ENCODE measurements around the gene NOCT.
"Not testable (repeated sequence)": the region's sequence is repeated elsewhere in the genome, so short reads cannot be mapped to it uniquely, and the experiment has no call there.

NOCT gene

GRCh38 chr4:139050446-139050845, 34.9 kb downstream of the NOCT start:
- Histone ChIP-seq H3K9ac (ENCODE audit: low read depth, low read length) (no peak overlapping the region), H3K36me3 (ENCODE audit: insufficient read depth, low read length) (peaks cover 57% of the 10 kb centered on the region), H3K27ac (ENCODE audit: low read depth, low read length) (peak overlapping the region; percentile 7; the same call in 1 of the 2 replicates)

DNA sequence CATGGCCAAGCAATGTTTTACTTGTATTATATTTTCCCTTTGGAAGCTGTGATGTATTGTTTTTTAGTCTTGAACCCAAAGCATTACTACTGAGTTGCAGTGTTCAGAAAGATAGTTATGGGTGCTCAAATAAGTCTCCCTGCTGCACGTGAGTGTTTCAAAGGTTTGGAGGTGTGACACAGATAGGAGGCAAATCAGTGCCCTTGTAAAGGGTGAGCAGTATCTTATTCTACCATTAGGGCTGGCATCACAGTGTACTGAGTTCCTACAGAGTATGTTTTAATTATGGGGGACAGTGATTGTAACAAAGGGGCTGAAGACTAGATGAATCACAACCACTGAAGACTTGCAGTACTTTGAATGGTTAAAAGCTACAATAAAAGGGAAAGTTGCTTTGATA, 38.3 kb downstream of the NOCT start:
- WGBS, result 90% methylated on average over 1 of the region's 1 CpG
- no peak overlapping the region for H3K4me3 ChIP-seq (ENCODE audit: low read length)
- H3K27ac ChIP-seq (ENCODE audit: low read depth, low read length), result no peak overlapping the region
- H3K9me3 ChIP-seq (ENCODE audit: insufficient read depth, low read depth, low read length), result no peaks in the 10 kb centered on the region
- peaks cover 8% of the 10 kb centered on the region; the same call in 1 of the 2 replicates for H3K4me1 ChIP-seq (ENCODE audit: insufficient read depth, low read length)
- peaks cover 57% of the 10 kb centered on the region for H3K36me3 ChIP-seq (ENCODE audit: insufficient read depth, low read length)
- H3K9ac ChIP-seq (ENCODE audit: low read depth, low read length), result no peak overlapping the region
- H3K27me3 ChIP-seq (ENCODE audit: insufficient read depth, low read length), result no peaks in the 10 kb centered on the region

More at GRCh38 chr4:139050446-139050845, 34.9 kb downstream of the NOCT start:
- no peaks in the 10 kb centered on the region for H3K27me3 ChIP-seq (ENCODE audit: insufficient read depth, low read length)
- H3K4me1 ChIP-seq (ENCODE audit: insufficient read depth, low read length), result peaks cover 8% of the 10 kb centered on the region; the same call in 1 of the 2 replicates
- H3K9me3 ChIP-seq (ENCODE audit: insufficient read depth, low read depth, low read length), result no peaks in the 10 kb centered on the region
- 77% methylated on average over 2 of the region's 2 CpGs for WGBS
- H3K4me3 ChIP-seq (ENCODE audit: low read length), result no peak overlapping the region

- Histone ChIP-seq H3K9ac (ENCODE audit: low read depth, low read length) (no peak overlapping the region), H3K36me3 (ENCODE audit: insufficient read depth, low read length) (peaks cover 64% of the 10 kb centered on the region), H3K9me3 (ENCODE audit: insufficient read depth, low read depth, low read length) (no peaks in the 10 kb centered on the region), H3K27ac (ENCODE audit: low read depth, low read length) (no peak overlapping the region), H3K4me3 (ENCODE audit: low read length) (no peak overlapping the region), H3K4me1 (ENCODE audit: insufficient read depth, low read length) (peaks cover 6% of the 10 kb centered on the region; the same call in 1 of the 2 replicates), H3K27me3 (ENCODE audit: insufficient read depth, low read length) (no peaks in the 10 kb centered on the region)
- 82% methylated on average over 1 of the region's 1 CpG for WGBS
Measured at GRCh38 chr4:139054791-139055505, 39.4 kb downstream of the NOCT start.

- H3K9me3 ChIP-seq (ENCODE audit: insufficient read depth, low read depth, low read length); H3K9ac ChIP-seq (ENCODE audit: low read depth, low read length); H3K27me3 ChIP-seq (ENCODE audit: insufficient read depth, low read length); H3K4me3 ChIP-seq (ENCODE audit: low read length); H3K27ac ChIP-seq (ENCODE audit: low read depth, low read length); H3K4me1 ChIP-seq (ENCODE audit: insufficient read depth, low read length): not testable (repeated sequence)
- peaks cover 83% of the 10 kb centered on the region for H3K36me3 ChIP-seq (ENCODE audit: insufficient read depth, low read length)
- WGBS, result 96% methylated on average over 4 of the region's 4 CpGs
Measured at GRCh38 chr4:139059026-139059425, 43.4 kb downstream of the NOCT start.

- WGBS, result 89% methylated on average over 2 of the region's 3 CpGs
- H3K36me3 ChIP-seq (ENCODE audit: insufficient read depth, low read length), result peaks cover 88% of the 10 kb centered on the region
Measured at GRCh38 chr4:139060591-139060990, 45.0 kb downstream of the NOCT start.

DNA sequence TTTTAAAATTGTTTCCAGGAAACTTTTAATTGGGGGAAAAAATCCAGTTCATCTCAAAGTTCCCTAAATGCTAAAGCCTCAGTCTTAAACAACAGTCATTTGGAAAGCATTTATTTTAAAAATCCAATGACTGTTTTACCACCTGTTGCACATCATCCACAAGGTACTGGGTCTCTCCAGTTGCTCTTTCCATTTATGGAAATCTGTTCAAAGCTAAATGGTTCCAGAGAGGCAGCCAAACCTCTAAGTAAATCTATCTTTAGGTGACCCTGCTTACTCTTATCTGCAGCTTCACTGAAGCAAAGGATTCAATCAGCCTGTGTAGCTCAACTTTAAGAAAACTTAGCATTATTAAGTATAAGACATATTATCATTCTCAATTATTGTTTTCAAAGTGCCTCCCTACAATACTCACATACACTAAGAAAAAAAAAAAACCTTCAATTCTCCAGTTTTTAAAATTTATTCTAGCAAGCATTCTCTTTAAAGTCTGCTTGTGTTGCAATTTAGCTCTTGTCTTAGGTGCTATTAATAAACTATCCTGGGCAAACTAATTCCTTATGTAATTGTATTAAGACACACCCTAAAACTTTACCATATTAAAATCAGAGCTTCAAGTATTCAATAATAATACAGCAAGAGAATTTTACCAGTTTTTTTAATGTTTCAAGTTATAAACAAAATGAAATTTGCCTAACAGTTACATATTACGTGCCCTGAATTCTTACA, 60.6 kb downstream of the NOCT start:
- Histone ChIP-seq H3K27me3 (ENCODE audit: insufficient read depth, low read length) (no peaks in the 10 kb centered on the region), H3K9me3 (ENCODE audit: insufficient read depth, low read depth, low read length) (no peaks in the 10 kb centered on the region), H3K27ac (ENCODE audit: low read depth, low read length) (no peak overlapping the region), H3K4me3 (ENCODE audit: low read length) (no peak overlapping the region), H3K36me3 (ENCODE audit: insufficient read depth, low read length) (peaks cover 24% of the 10 kb centered on the region), H3K9ac (ENCODE audit: low read depth, low read length) (no peak overlapping the region), H3K4me1 (ENCODE audit: insufficient read depth, low read length) (peaks cover 4% of the 10 kb centered on the region; the same call in 1 of the 2 replicates)
- 100% methylated on average over 1 of the region's 1 CpG for WGBS

More at GRCh38 chr4:139060591-139060990, 45.0 kb downstream of the NOCT start:
- Histone ChIP-seq H3K4me1 (ENCODE audit: insufficient read depth, low read length) (no peaks in the 10 kb centered on the region), H3K4me3 (ENCODE audit: low read length) (no peak overlapping the region), H3K27me3 (ENCODE audit: insufficient read depth, low read length) (no peaks in the 10 kb centered on the region), H3K9ac (ENCODE audit: low read depth, low read length) (no peak overlapping the region), H3K9me3 (ENCODE audit: insufficient read depth, low read depth, low read length) (no peaks in the 10 kb centered on the region), H3K27ac (ENCODE audit: low read depth, low read length) (no peak overlapping the region)

- Histone ChIP-seq H3K36me3 (ENCODE audit: insufficient read depth, low read length) (peaks cover 9% of the 10 kb centered on the region), H3K4me3 (ENCODE audit: low read length) (no peak overlapping the region), H3K27ac (ENCODE audit: low read depth, low read length) (no peak overlapping the region), H3K9me3 (ENCODE audit: insufficient read depth, low read depth, low read length) (no peaks in the 10 kb centered on the region), H3K9ac (ENCODE audit: low read depth, low read length) (no peak overlapping the region), H3K4me1 (ENCODE audit: insufficient read depth, low read length) (peaks cover 11% of the 10 kb centered on the region), H3K27me3 (ENCODE audit: insufficient read depth, low read length) (no peaks in the 10 kb centered on the region)
- 100% methylated on average over 1 of the region's 1 CpG for WGBS
Measured at GRCh38 chr4:139077567-139078355, 62.2 kb downstream of the NOCT start.

DNA sequence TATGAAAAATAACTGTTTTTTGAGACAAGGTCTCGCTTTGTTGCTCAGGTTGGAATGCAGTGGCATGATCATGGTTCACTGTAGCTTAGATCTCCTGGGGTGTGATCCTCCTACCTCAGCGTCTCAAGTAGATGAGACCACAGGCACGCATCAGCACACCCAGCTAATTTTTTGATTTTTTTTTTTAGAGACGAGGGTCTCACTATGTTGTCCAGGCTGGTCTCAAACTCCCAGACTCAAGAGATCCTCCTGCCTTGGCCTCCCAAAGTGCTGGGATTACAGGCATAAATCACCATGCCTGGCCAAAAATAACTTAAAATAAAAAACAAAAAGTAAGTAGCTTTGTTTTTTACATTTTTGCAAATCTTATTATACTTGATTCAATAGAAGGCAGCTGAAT, 63.3 kb downstream of the NOCT start:
- Histone ChIP-seq H3K36me3 (ENCODE audit: insufficient read depth, low read length) (no peaks in the 10 kb centered on the region), H3K9me3 (ENCODE audit: insufficient read depth, low read depth, low read length) (no peaks in the 10 kb centered on the region), H3K27ac (ENCODE audit: low read depth, low read length) (no peak overlapping the region), H3K4me1 (ENCODE audit: insufficient read depth, low read length) (peaks cover 11% of the 10 kb centered on the region), H3K9ac (ENCODE audit: low read depth, low read length) (no peak overlapping the region), H3K27me3 (ENCODE audit: insufficient read depth, low read length) (no peaks in the 10 kb centered on the region), H3K4me3 (ENCODE audit: low read length) (no peak overlapping the region)
- WGBS, result 95% methylated on average over 4 of the region's 4 CpGs

- Histone ChIP-seq H3K4me1 (ENCODE audit: insufficient read depth, low read length) (peaks cover 22% of the 10 kb centered on the region), H3K27ac (ENCODE audit: low read depth, low read length) (peak overlapping the region; percentile 97), H3K9ac (ENCODE audit: low read depth, low read length) (peak overlapping the region; percentile 75), H3K36me3 (ENCODE audit: insufficient read depth, low read length) (no peaks in the 10 kb centered on the region), H3K27me3 (ENCODE audit: insufficient read depth, low read length) (no peaks in the 10 kb centered on the region), H3K9me3 (ENCODE audit: insufficient read depth, low read depth, low read length) (no peaks in the 10 kb centered on the region), H3K4me3 (ENCODE audit: low read length) (peak overlapping the region; percentile 75)
- under 1% methylated on average over 38 of the region's 38 CpGs for WGBS
Measured at GRCh38 chr4:139082750-139083606, 67.4 kb downstream of the NOCT start.

- H3K4me1 ChIP-seq (ENCODE audit: insufficient read depth, low read length), result peaks cover 18% of the 10 kb centered on the region
- WGBS, result under 1% methylated on average over 34 of the region's 34 CpGs
- no peaks in the 10 kb centered on the region for H3K9me3 ChIP-seq (ENCODE audit: insufficient read depth, low read depth, low read length)
- peak overlapping the region; percentile 75 for H3K4me3 ChIP-seq (ENCODE audit: low read length)
- no peaks in the 10 kb centered on the region for H3K36me3 ChIP-seq (ENCODE audit: insufficient read depth, low read length)
- no peaks in the 10 kb centered on the region for H3K27me3 ChIP-seq (ENCODE audit: insufficient read depth, low read length)
- peak overlapping the region; percentile 97 for H3K27ac ChIP-seq (ENCODE audit: low read depth, low read length)
- peak overlapping the region; percentile 75 for H3K9ac ChIP-seq (ENCODE audit: low read depth, low read length)
Measured at GRCh38 chr4:139083607-139083955, 68.0 kb downstream of the NOCT start.
